Heart right ventricle (tissue), 16 donors: ENCODE measurements around the gene CLSTN2. TPM values are rescaled to one million over a fixed set of nuclear protein-coding genes. Genes with fewer than 3 reads are reported as not detected.
A peak's percentile ranks its signal among the peaks of the same experiment; 100 is the strongest.

ENCODE experiments used
- ATAC-seq, 8 donors: fragments of 200-7000 bp; cut with Tn5 transposase; one replicate each; pipeline ENCODE4 v1.9.1; 2020; ENCODE audit warnings: mild to moderate bottlenecking in 8 of 8, moderate library complexity in 8 of 8, moderate number of reproducible peaks in 1 of 8
- DNase-seq, 2 donors: peaks; one replicate each; pipeline ENCODE4 v3.0.0-alpha.2; 2020
- H3K27ac ChIP-seq, 10 donors: fragments of 200-600 bp; sonication (generic) in 2 of 10; one replicate each; pipeline versions ENCODE4 v1.5.0 to v1.8.0; 2020 to 2022; ENCODE audit warnings: mild to moderate bottlenecking in 3 of 10
- H3K27me3 ChIP-seq, 7 donors: fragments of 200-600 bp; one replicate each; pipeline ENCODE4 v1.8.0; 2021 to 2022; ENCODE audit warnings: mild to moderate bottlenecking in 2 of 7
- H3K36me3 ChIP-seq, 9 donors: fragments of 200-600 bp; sonication (generic) in 1 of 9; one replicate each; pipeline versions ENCODE4 v1.5.0 to v1.8.0; 2020 to 2022; ENCODE audit warnings: mild to moderate bottlenecking in 2 of 9
- H3K4me1 ChIP-seq, 9 donors: fragments of 200-600 bp; sonication (generic) in 1 of 9; one replicate each; pipeline versions ENCODE4 v1.5.0 to v1.8.0; 2020 to 2022; ENCODE audit warnings: mild to moderate bottlenecking in 4 of 9
- H3K4me3 ChIP-seq, 10 donors: fragments of 200-600 bp; sonication (generic) in 2 of 10; one replicate each; pipeline versions ENCODE4 v1.5.0 to v1.8.0; 2020 to 2022; ENCODE audit warnings: mild to moderate bottlenecking in 7 of 10, moderate library complexity in 2 of 10
- H3K9me3 ChIP-seq, 11 donors: fragments of 200-600 bp in 10 of 11; sonication (generic) in 2 of 11; one replicate each; pipeline versions ENCODE4 v1.5.0 to v1.8.0; 2013 to 2022; ENCODE audit warnings: mild to moderate bottlenecking in 2 of 11, control low read depth in 1 of 11, moderate library complexity in 1 of 11
- CTCF ChIP-seq, 9 donors: fragments of 200-600 bp; sonication (generic) in 2 of 9; IDR thresholded peaks; one replicate each; pipeline versions ENCODE4 v1.5.0 to v1.8.0; 2021 to 2022; ENCODE audit warnings: antibody characterized with exemption in 9 of 9, mild to moderate bottlenecking in 5 of 9, moderate library complexity in 1 of 9
- WGBS, 2 donors: extraction: QIAGEN DNeasy Blood & Tissue Kit; methylation state at CpG; one replicate each; pipeline ENCODE4 v1.1.7; 2013; ENCODE audit warnings: inconsistent platforms in 1 of 2; 5-methylcytosine and 5-hydroxymethylcytosine counted together
- intact Hi-C, 10 donors: fragments of 100-400 bp; cut with DNase I; formaldehyde crosslinking; loops; one replicate each; pipeline versions ENCODE4 v1.11.1 to v1.14.2; 2022
- polyA plus RNA-seq, 2 donors: library from polyadenylated mRNA; stranded (reverse); fragments of 200-250 nt; gene quantifications; one replicate each; pipeline ENCODE4 v1.2.3, GENCODE V29; 2013
- total RNA-seq, 10 donors: library from RNA; stranded (reverse); fragmentation: NEBNext Ultra II Directional in 3 of 10; extraction: Animal tissue kit (Norgen Biotek cat#: 25700) in 3 of 10; gene quantifications; one replicate each; pipeline versions ENCODE4 v1.2.1 to v1.2.4, GENCODE V29; 2021 to 2023
- donor health status: Arrhythmogenic right ventricular cardiomyopathy.
- donor health status: ischemic (EF 13 %, LVEDD 7.1; RV severe dilation, severe dysfunction).
- donor health status: healthy with polysubstance abuse.
- donor health status: DM: no; HTN: yes; CAD: no.
- donor health status: DM: no; HTN: no; CAD: no.
- donor health status: ischemic (EF 25% LVEDD 6.9; RV normal size, moderate dysfunction).
- donor health status: ischemic (EF 25% LVEDD 5.7; RV mildly dilated, moderate dysfunction).
- donor health status: healthy.
- donor health status: DM: yes; HTN: yes; CAD: no.
- donor health status: Ischemic cardiomyopathy.
- donor health status: ischemic (EF 35%, LVEDD 5.7; RV mildly dilated, moderate dysfunction).
- donor health status: nonischemic (EF 11% LVEDD 7.7; RV severe dilation, severe dysfunction).
- donor health status: DM: yes; HTN: yes; CAD: no.
- donor health status: PGD.
- donor health status: ischemic (EF 29% LVEDD 5.4; RV normal size, mild dysfunction).
- donor health status: nonischemic (EF 23%, LVEDD 6.1; RV moderate dilation, normal function).

The CLSTN2 gene
- total and polyA plus RNA-seq, 12 donors = 0.57 to 10.7 (median 4.4) TPM

GRCh38 chr3:140288595-140288994 is 353.6 kb downstream of the CLSTN2 start:
- WGBS, 2 donors = 43 to 77% methylated on average over 1 of the region's 1 CpG
- DNase-seq (no peak), ATAC-seq (no peak)
- TF ChIP-seq CTCF (IDR thresholded peaks at IDR 0.05) = no peak
- Histone ChIP-seq H3K4me1 (peaks cover 0 to 9% (median 0%) of the 10 kb centered on the region in 9 donors), H3K9me3 (no peaks in the 10 kb centered on the region), H3K36me3 (no peaks in the 10 kb centered on the region), H3K27ac (no peak overlapping the region), H3K4me3 (no peak overlapping the region), H3K27me3 (peaks cover 0 to 19% (median 7%) of the 10 kb centered on the region in 7 donors)
- intact Hi-C loops = no loop called here

GRCh38 chr3:140290105-140290504 is 355.1 kb downstream of the CLSTN2 start:
- no peaks in the 10 kb centered on the region for H3K36me3 ChIP-seq
- H3K27me3 ChIP-seq = peaks cover 0 to 14% (median 7%) of the 10 kb centered on the region in 7 donors
- H3K4me3 ChIP-seq = no peak overlapping the region
- WGBS, 2 donors = 51 to 59% methylated on average over 2 of the region's 2 CpGs
- intact Hi-C loops = no loop called here
- peaks cover 0 to 9% (median 0%) of the 10 kb centered on the region in 9 donors for H3K4me1 ChIP-seq
- DNase-seq (no peak), ATAC-seq (no peak)
- TF ChIP-seq CTCF (IDR thresholded peaks at IDR 0.05) = no peak
- no peak overlapping the region for H3K27ac ChIP-seq
- no peaks in the 10 kb centered on the region for H3K9me3 ChIP-seq

GRCh38 chr3:140292170-140292569 is 357.2 kb downstream of the CLSTN2 start:
- WGBS, 2 donors = 75 to 86% methylated on average over 2 of the region's 2 CpGs
- no peak for DNase-seq
- H3K36me3 ChIP-seq = no peaks in the 10 kb centered on the region
- H3K4me3 ChIP-seq = no peak overlapping the region
- H3K9me3 ChIP-seq = no peaks in the 10 kb centered on the region
- no peak for TF ChIP-seq CTCF (IDR thresholded peaks at IDR 0.05)
- ATAC-seq = peak in 1 of 8 donors; percentile 34
- H3K27me3 ChIP-seq = peaks cover 0 to 14% (median 0%) of the 10 kb centered on the region in 7 donors
- peak overlapping the region in 2 of 10 donors; percentile 8 to 51 for H3K27ac ChIP-seq
- intact Hi-C loops = no loop called here
- H3K4me1 ChIP-seq = peaks cover 0 to 9% (median 0%) of the 10 kb centered on the region in 9 donors

GRCh38 chr3:140292684-140293083 is 357.7 kb downstream of the CLSTN2 start:
- intact Hi-C loops = no loop called here
- WGBS, 2 donors = 47 to 58% methylated on average over 4 of the region's 4 CpGs
- DNase-seq (peak; percentile 44 to 63), ATAC-seq (peak in 6 of 8 donors; percentile 40 to 86 (median 62))
- Histone ChIP-seq H3K36me3 (no peaks in the 10 kb centered on the region), H3K4me3 (no peak overlapping the region), H3K27ac (peak overlapping the region in 1 of 10 donors; percentile 51), H3K27me3 (peaks cover 0 to 10% (median 0%) of the 10 kb centered on the region in 7 donors), H3K4me1 (peaks cover 0 to 9% (median 0%) of the 10 kb centered on the region in 9 donors), H3K9me3 (no peaks in the 10 kb centered on the region)
- no peak for TF ChIP-seq CTCF (IDR thresholded peaks at IDR 0.05)
